ENCODE results near the gene FZD7.

Gene FZD7

GRCh38 chr2:202039278-202040078 is 5.8 kb downstream of the FZD7 start:
- DNase-seq, result no peak

GRCh38 chr2:202040079-202040844 is 6.6 kb downstream of the FZD7 start:
- no peak for DNase-seq

- DNase-seq, result no peak
These were observed 8.8 kb downstream of the FZD7 start for GRCh38 chr2:202042444-202042843.

- no peak for DNase-seq
These were observed 9.8 kb downstream of the FZD7 start for GRCh38 chr2:202043475-202043874.

GRCh38 chr2:202044777-202045176 is 11.1 kb downstream of the FZD7 start:
- DNase-seq, result no peak

GRCh38 chr2:202046572-202046971 is 12.9 kb downstream of the FZD7 start:
- no peak for DNase-seq

GRCh38 chr2:202049092-202049728 is 15.6 kb downstream of the FZD7 start:
- no peak for DNase-seq

- DNase-seq, result no peak
These were observed 16.2 kb downstream of the FZD7 start for GRCh38 chr2:202049840-202050239.

- DNase-seq, result no peak
These were observed 17.0 kb downstream of the FZD7 start for GRCh38 chr2:202050652-202051051.

- no peak for DNase-seq
These were observed 18.0 kb downstream of the FZD7 start for GRCh38 chr2:202051499-202052161.

GRCh38 chr2:202052235-202052634 is 18.6 kb downstream of the FZD7 start:
- DNase-seq, result no peak

GRCh38 chr2:202054679-202055078 is 21.0 kb downstream of the FZD7 start:
- DNase-seq, result no peak

- DNase-seq, result no peak
These were observed 23.0 kb downstream of the FZD7 start for GRCh38 chr2:202056611-202057010.

GRCh38 chr2:202060218-202060617 is 26.6 kb downstream of the FZD7 start:
- no peak for DNase-seq

- DNase-seq, result no peak
These were observed 28.0 kb downstream of the FZD7 start for GRCh38 chr2:202061695-202062094.

GRCh38 chr2:202064171-202064880 is 30.7 kb downstream of the FZD7 start:
- DNase-seq, result no peak

- no peak for DNase-seq
These were observed 31.2 kb downstream of the FZD7 start for GRCh38 chr2:202064881-202065230.

- no peak for DNase-seq
These were observed 32.2 kb downstream of the FZD7 start for GRCh38 chr2:202065876-202066275.

GRCh38 chr2:202066875-202067274 is 33.2 kb downstream of the FZD7 start:
- no peak for DNase-seq

GRCh38 chr2:202067589-202067988 is 33.9 kb downstream of the FZD7 start:
- no peak for DNase-seq

GRCh38 chr2:202069170-202070067 is 35.8 kb downstream of the FZD7 start:
- no peak for DNase-seq

- no peak for DNase-seq
These were observed 37.5 kb downstream of the FZD7 start for GRCh38 chr2:202071107-202071506.

Data from activated CD4-positive, alpha-beta T cell treated with anti-CD3 and anti-CD28 coated beads for 1 hour (primary cell).